HepG2 (cell line): ENCODE measurements around the gene DENND4B. TPM values are rescaled to one million over a fixed set of nuclear protein-coding genes. Genes with fewer than 3 reads are reported as not detected.

Source experiments
- GABPA ChIP-seq, 2 experiments: IDR thresholded peaks; 2 replicates each; pipeline ENCODE4 v1.6.1; 2011 to 2016; ENCODE audit warnings: low read depth in 2 of 2, low read length in 1 of 2, missing biosample characterization in 1 of 2, missing genetic modification characterization in 1 of 2
- HHEX ChIP-seq: IDR thresholded peaks from 2 replicates; pipeline ENCODE4 v1.6.1; 2016; ENCODE audit warnings: control low read depth
- JUNB ChIP-seq: sonication (generic); formaldehyde crosslinking; IDR thresholded peaks from 2 replicates; pipeline ENCODE4 v1.8.0; 2022; ENCODE audit warnings: missing genetic modification reagents, mild to moderate bottlenecking, borderline replicate concordance
- KAT8 ChIP-seq: IDR thresholded peaks from 2 replicates; pipeline ENCODE4 v1.6.1; 2016; ENCODE audit warnings: missing genetic modification reagents, missing compliant biosample characterization
- MTA1 ChIP-seq: sonication (generic); formaldehyde crosslinking; IDR thresholded peaks from 2 replicates; pipeline ENCODE4 v1.4.0; 2020; ENCODE audit warnings: missing genetic modification reagents, mild to moderate bottlenecking, borderline replicate concordance
- PAX8 ChIP-seq: sonication (generic); formaldehyde crosslinking; IDR thresholded peaks from 2 replicates; pipeline ENCODE4 v1.8.0; 2022; ENCODE audit warnings: mild to moderate bottlenecking, missing genetic modification reagents, borderline replicate concordance
- REL ChIP-seq: sonication (generic); formaldehyde crosslinking; conservative IDR thresholded peaks from 2 replicates; pipeline ENCODE4 v1.8.0; 2022; ENCODE audit warnings: mild to moderate bottlenecking, missing genetic modification reagents, moderate library complexity
- SNAPC5 ChIP-seq: sonication (generic); formaldehyde crosslinking; IDR thresholded peaks from 2 replicates; pipeline ENCODE4 v1.8.1; 2023; ENCODE audit warnings: mild to moderate bottlenecking, missing genetic modification reagents, borderline replicate concordance
- SNRNP70 ChIP-seq: fragments of 200-400 bp; formaldehyde crosslinking; IDR thresholded peaks from 2 replicates; pipeline ENCODE4 v1.6.1; 2017; ENCODE audit warnings: mild to moderate bottlenecking, low read depth, low read length, moderate library complexity
- SPEN ChIP-seq: sonication (generic); formaldehyde crosslinking; IDR thresholded peaks from 2 replicates; pipeline ENCODE4 v1.5.1; 2020; ENCODE audit warnings: low read depth, mild to moderate bottlenecking, missing genetic modification reagents
- SRSF4 ChIP-seq: fragments of 200-400 bp; formaldehyde crosslinking; IDR thresholded peaks from one replicate; pipeline ENCODE4 v1.6.1; 2018; ENCODE audit warnings: mild to moderate bottlenecking, low read depth, low read length, moderate library complexity; ENCODE audit not compliant: poor library complexity, severe bottlenecking
- TEAD3 ChIP-seq: optimal IDR thresholded peaks from 2 replicates; pipeline ENCODE3; 2016; ENCODE audit warnings: borderline replicate concordance
- ZBTB8A ChIP-seq: sonication (generic); formaldehyde crosslinking; IDR thresholded peaks from 2 replicates; pipeline ENCODE4 v1.4.0; 2020; ENCODE audit warnings: mild to moderate bottlenecking, low read depth, missing genetic modification reagents, borderline replicate concordance
- ZMYM3 ChIP-seq: sonication (generic); formaldehyde crosslinking; IDR thresholded peaks from 2 replicates; pipeline ENCODE4 v1.5.1; 2020; ENCODE audit warnings: mild to moderate bottlenecking, missing genetic modification reagents
- ZNF296 ChIP-seq: sonication (generic); formaldehyde crosslinking; conservative IDR thresholded peaks from 2 replicates; pipeline ENCODE4 v1.5.0; 2020; ENCODE audit warnings: mild to moderate bottlenecking, missing genetic modification reagents
- ZNF318 ChIP-seq: sonication (generic); formaldehyde crosslinking; IDR thresholded peaks from 2 replicates; pipeline ENCODE4 v1.4.0; 2020; ENCODE audit warnings: mild to moderate bottlenecking, missing genetic modification reagents
- ZNF382 ChIP-seq: sonication (generic); formaldehyde crosslinking; IDR thresholded peaks from 2 replicates; pipeline ENCODE4 v1.5.0; 2020; ENCODE audit warnings: missing genetic modification reagents, mild to moderate bottlenecking, borderline replicate concordance
- ZNF501 ChIP-seq: sonication (generic); formaldehyde crosslinking; IDR thresholded peaks from 2 replicates; pipeline ENCODE4 v1.5.1; 2020; ENCODE audit warnings: mild to moderate bottlenecking, moderate library complexity, missing genetic modification reagents
- ZNF672 ChIP-seq: sonication (generic); formaldehyde crosslinking; IDR thresholded peaks from 2 replicates; pipeline ENCODE4 v1.8.1; 2022; ENCODE audit warnings: missing genetic modification reagents
- ZNF678 ChIP-seq: sonication (generic); formaldehyde crosslinking; IDR thresholded peaks from 2 replicates; pipeline ENCODE4 v1.4.0; 2020; ENCODE audit warnings: mild to moderate bottlenecking, missing genetic modification reagents
- ZSCAN5A ChIP-seq: sonication (generic); formaldehyde crosslinking; IDR thresholded peaks from 2 replicates; pipeline ENCODE4 v1.8.0; 2022; ENCODE audit warnings: mild to moderate bottlenecking, missing genetic modification reagents, borderline replicate concordance
- polyA plus RNA-seq, 8 experiments: library from polyadenylated mRNA; depleted of rRNA in 3 of 8; stranded (reverse) in 7 of 8; unstranded in 1 of 8; fragments of >200 nt; fragmentation: Illumina TruSeq in 4 of 8; extraction: Trizol in 4 of 8; gene quantifications; 2 replicates each; pipeline versions ENCODE4 v1.2.1 to v1.2.3, GENCODE V29; 2011 to 2016; ENCODE audit warnings: low read depth in 4 of 8, missing spikeins in 1 of 8, mixed read lengths in 1 of 8; ENCODE audit not compliant: insufficient read depth in 1 of 8
- total RNA-seq, 5 experiments: library from RNA; depleted of rRNA; stranded (reverse); fragments of >200 nt; fragmentation: Illumina TruSeq; extraction: Trizol; gene quantifications; 2 replicates each; pipeline ENCODE4 v1.2.3, GENCODE V29; 2016; ENCODE audit warnings: low read depth in 1 of 5

Gene DENND4B
- total and polyA plus RNA-seq, 2 of the 13 experiments (the other 11 are each of a cell fraction or from before 2014, with no cell fraction given) = 15.1 to 20.3 TPM

GRCh38 chr1:153953859-153954365, 7.4 kb upstream of the DENND4B start (continued):
- no peak for TF ChIP-seq ZNF382
- TF ChIP-seq MTA1 = 0 out of 2 replicates have a peak, but pooled peaks have one; percentile 27
- no peak for TF ChIP-seq ZNF678 (CRISPR knock-in tag)
- no peak for TF ChIP-seq SNRNP70
- peak; percentile 74 for TF ChIP-seq TEAD3 (CRISPR knock-in tag)
- 0 out of 2 replicates have a peak, but pooled peaks have one; percentile 53 for TF ChIP-seq ZNF501 (CRISPR knock-in tag)
- peak; percentile 50; the same call in 1 of the 2 replicates for TF ChIP-seq KAT8 (CRISPR knock-in tag)
- TF ChIP-seq SRSF4 = no peak
- no peak for TF ChIP-seq GABPA (IDR thresholded peaks at IDR 0.05; ENCODE audit: low read depth, low read length)
- TF ChIP-seq GABPA (CRISPR knock-in tag; IDR thresholded peaks at IDR 0.05; ENCODE audit: low read depth) = peak; percentile 47; the same call in 1 of the 2 replicates
- TF ChIP-seq ZMYM3 (CRISPR knock-in tag) = 0 out of 2 replicates have a peak, but pooled peaks have one; percentile 27
- TF ChIP-seq SPEN (CRISPR knock-in tag) = peak; percentile 55; the same call in 1 of the 2 replicates
- no peak for TF ChIP-seq REL (CRISPR knock-in tag)
- no peak for TF ChIP-seq ZNF672 (CRISPR knock-in tag)
- TF ChIP-seq PAX8 (CRISPR knock-in tag) = no peak
- no peak for TF ChIP-seq ZNF318 (CRISPR knock-in tag)
- TF ChIP-seq ZNF296 = no peak
- TF ChIP-seq SNAPC5 = no peak
- no peak for TF ChIP-seq ZBTB8A
- TF ChIP-seq JUNB (CRISPR knock-in tag) = no peak
- TF ChIP-seq ZSCAN5A (CRISPR knock-in tag) = no peak
- no peak for TF ChIP-seq HHEX (CRISPR knock-in tag)
